Measurements from ENCODE around the gene FAM167B.
"Not testable (repeated sequence)": the region's sequence is repeated elsewhere in the genome, so short reads cannot be mapped to it uniquely, and the experiment has no call there.

The FAM167B gene

DNA sequence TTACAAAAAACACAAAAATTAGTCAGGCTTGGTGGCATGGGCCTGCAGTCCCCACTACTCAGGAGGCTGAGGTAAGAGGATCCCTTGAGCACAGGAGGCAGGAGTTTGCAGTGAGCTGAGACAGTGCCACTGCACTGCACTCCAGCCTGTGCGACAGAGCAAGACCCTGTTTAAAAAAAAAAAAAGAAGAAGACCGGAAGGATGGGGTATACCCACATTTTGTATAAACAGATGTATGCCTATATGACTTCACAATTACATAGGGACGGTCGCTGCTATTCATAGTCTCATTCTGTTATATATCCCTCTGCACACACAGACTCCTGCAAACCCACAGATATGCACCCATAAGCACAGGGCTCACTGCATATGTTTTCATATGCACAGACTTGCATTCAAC is 16.7 kb downstream of the FAM167B start:
- no peak for TF ChIP-seq ZNF274 (IDR thresholded peaks at IDR 0.05; ENCODE audit: low read depth, low read length)
- no peak overlapping the region for H3K4me3 ChIP-seq (ENCODE audit: low read length)

DNA sequence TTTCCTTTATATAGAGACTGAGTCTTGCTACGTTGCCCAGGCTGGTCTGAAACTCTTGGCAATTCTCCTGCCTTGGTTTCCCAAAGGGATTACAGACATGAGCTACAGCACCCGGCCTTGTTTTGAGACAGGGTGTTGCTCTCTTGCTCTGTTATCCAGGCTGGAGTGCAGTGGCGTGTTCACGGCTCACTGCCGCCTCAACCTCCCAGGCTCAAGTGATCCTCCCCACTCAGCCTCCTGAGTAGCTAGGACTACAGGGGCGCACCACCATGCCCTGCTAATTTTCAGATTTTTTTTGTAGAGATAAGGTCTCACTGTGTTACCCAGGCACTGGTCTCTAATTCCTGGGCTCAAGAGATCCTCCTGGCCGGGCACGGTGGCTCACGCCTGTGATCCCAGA is 18.8 kb downstream of the FAM167B start:
- TF ChIP-seq ZNF274 (IDR thresholded peaks at IDR 0.05; ENCODE audit: low read depth, low read length) = no peak

DNA sequence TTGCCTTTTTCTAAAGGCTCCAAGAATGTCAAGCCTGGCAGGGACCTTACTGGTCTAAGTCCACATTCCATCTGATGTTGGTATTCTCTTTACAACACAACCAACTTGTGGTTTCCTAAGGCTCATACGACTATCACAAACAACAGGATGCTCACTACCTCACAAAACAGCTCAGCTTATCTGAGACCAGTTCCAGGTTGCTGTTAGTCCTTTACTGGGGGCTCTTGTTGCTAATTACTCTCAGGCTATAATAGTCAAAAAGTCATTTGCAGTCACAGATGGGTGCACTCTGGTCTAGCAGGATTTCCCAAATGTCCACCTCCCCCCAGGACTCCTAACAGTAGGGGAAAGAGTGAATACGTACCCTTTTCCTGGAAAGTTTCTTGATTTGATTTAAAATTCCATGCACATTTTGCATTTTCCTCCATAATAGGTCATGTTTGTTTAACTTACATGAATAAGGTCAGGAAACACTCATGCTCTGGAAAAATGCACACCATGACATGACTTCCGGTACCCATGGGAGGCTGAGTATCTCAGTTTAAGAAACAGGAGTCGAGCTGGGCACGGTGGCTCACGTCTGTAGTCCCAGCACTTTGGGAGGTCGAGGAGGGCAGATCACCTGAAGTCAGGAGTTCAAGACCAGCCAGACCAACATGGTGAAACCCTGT is 20.0 kb downstream of the FAM167B start:
- no peak for TF ChIP-seq ZNF274 (IDR thresholded peaks at IDR 0.05; ENCODE audit: low read depth, low read length)
- H3K4me3 ChIP-seq (ENCODE audit: low read length) = no peak overlapping the region

More for the DNA sequence above, 18.8 kb downstream of the FAM167B start:
- no peak overlapping the region for H3K4me3 ChIP-seq (ENCODE audit: low read length)

DNA sequence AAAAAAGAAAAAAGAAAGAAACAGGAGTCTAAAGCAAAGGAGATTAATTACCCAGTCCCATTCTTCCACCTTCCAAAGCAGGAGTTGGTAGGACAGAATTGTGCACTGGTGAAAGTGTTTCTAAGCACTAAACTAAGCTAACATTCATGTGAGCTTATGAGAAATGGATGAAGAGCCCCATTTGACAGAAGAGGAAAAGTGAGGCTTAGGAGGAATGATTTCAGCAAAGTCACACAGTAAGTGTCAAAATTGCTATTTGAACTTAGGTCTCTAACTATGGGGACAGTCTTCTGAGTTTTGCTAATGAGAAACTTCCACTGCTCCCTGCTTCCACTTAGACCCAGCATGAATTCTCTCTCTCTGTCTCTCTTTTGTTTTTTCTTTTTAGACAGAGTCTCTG is 22.7 kb downstream of the FAM167B start:
- no peak for TF ChIP-seq ZNF274 (IDR thresholded peaks at IDR 0.05; ENCODE audit: low read depth, low read length)

DNA sequence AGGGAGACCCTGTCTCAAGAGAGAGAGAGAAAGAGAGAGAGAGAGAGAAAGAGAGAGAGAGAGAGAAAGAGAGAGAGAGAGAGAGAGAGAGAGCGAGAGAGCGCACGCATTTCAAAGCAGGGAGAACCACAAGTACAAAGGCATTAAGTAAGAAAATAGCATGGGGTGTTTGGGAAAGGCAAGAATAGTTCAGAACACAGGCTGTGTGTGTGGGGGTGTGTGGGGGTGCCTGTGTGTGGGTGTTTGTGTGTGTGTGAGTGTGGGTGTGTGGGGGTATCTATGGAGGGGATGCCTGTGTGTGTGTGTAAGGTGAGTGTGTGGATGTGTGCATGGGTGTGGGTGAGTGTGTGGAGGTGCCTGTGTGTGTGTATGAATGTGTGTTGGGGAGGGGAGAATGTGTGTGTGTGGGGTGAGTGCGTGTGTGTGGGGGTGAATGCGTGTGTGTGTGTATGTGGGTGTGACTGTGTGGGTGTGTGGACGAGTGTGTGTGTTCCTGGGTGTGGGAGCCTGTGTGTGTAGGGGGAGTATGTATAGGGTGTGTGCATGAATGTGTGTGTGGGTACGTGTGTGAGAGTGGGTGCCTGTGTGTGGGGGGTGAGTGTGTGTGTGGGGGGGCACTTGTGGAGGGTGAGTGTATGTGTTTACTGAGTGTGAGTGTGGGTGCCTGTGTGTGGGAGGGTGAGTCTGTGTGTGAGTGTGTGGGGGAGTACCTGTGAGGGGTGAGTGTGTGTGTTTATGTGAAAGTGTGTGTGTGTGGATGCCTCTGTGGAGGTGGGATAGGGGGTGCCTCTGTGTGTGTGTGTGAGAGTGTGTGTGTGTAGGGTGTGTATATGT is 25.8 kb downstream of the FAM167B start:
- TF ChIP-seq ZNF274 (IDR thresholded peaks at IDR 0.05; ENCODE audit: low read depth, low read length) = no peak
- H3K4me3 ChIP-seq (ENCODE audit: low read length) = no peak overlapping the region

More for the DNA sequence above, 22.7 kb downstream of the FAM167B start:
- no peak overlapping the region for H3K4me3 ChIP-seq (ENCODE audit: low read length)

DNA sequence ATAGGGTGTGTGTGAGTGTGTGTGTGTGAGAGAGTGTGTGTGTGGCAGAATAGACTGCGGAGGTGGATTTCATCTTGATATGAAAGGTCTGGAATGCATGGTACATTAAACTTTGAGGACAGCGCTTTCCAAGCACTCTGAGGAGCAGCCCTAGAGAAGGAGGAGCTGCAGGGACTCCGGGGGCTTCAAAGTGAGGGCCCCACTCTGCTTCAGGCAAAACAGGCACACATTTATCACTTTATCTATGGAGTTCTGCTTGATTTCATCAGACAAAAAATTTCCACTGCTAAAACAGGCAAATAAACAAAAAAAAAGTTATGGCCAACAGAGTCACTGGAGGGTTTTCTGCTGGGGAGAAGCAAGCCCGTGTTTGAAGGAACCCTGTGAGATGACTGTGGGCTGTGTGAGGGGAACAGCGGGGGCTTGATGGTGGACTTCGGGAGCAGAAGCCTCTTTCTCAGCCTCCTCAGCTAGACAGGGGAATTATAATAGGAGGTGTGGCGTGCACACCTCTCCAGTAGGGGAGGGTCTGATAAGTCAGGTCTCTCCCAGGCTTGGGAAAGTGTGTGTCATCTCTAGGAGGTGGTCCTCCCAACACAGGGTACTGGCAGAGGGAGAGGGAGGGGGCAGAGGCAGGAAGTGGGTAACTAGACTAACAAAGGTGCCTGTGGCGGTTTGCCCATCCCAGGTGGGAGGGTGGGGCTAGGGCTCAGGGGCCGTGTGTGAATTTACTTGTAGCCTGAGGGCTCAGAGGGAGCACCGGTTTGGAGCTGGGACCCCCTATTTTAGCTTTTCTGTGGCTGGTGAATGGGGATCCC is 26.6 kb downstream of the FAM167B start:
- no peak for TF ChIP-seq ZNF274 (IDR thresholded peaks at IDR 0.05; ENCODE audit: low read depth, low read length)
- H3K4me3 ChIP-seq (ENCODE audit: low read length) = no peak overlapping the region

DNA sequence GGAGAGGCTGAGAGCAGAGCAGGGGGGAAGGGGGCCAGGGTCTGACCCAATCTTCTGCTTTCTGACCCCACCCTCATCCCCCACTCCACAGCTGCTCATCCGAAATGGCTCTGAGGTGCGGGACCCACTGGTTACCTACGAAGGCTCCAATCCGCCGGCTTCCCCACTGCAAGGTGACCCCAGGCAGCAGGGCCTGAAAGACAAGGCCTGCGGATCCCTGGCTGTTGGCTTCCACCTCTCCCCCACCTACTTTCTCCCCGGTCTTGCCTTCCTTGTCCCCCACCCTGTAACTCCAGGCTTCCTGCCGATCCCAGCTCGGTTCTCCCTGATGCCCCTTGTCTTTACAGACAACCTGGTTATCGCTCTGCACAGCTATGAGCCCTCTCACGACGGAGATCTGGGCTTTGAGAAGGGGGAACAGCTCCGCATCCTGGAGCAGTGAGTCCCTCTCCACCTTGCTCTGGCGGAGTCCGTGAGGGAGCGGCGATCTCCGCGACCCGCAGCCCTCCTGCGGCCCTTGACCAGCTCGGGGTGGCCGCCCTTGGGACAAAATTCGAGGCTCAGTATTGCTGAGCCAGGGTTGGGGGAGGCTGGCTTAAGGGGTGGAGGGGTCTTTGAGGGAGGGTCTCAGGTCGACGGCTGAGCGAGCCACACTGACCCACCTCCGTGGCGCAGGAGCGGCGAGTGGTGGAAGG is 27.8 kb downstream of the FAM167B start:
- no peak for TF ChIP-seq ZNF274 (IDR thresholded peaks at IDR 0.05; ENCODE audit: low read depth, low read length)
- no peak overlapping the region for H3K4me3 ChIP-seq (ENCODE audit: low read length)

DNA sequence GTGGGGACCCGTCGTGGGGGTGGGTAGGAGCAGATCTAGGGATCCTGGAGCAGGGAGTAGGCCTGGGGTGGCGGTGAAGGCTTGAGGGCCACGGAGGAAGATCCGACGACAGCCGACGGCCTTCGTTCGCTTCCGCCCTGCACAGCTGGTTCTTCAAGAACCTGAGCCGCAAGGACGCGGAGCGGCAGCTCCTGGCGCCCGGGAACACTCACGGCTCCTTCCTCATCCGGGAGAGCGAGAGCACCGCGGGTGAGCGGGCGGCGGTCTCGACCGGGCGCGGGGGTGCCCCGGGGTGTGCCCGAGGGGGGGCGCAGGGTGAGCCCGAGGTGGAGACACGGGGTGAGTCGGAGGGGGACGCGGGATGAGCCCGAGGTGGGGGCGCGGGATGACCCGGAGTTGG is 28.4 kb downstream of the FAM167B start:
- TF ChIP-seq ZNF274 (IDR thresholded peaks at IDR 0.05; ENCODE audit: low read depth, low read length) = no peak
- H3K4me3 ChIP-seq (ENCODE audit: low read length) = no peak overlapping the region

DNA sequence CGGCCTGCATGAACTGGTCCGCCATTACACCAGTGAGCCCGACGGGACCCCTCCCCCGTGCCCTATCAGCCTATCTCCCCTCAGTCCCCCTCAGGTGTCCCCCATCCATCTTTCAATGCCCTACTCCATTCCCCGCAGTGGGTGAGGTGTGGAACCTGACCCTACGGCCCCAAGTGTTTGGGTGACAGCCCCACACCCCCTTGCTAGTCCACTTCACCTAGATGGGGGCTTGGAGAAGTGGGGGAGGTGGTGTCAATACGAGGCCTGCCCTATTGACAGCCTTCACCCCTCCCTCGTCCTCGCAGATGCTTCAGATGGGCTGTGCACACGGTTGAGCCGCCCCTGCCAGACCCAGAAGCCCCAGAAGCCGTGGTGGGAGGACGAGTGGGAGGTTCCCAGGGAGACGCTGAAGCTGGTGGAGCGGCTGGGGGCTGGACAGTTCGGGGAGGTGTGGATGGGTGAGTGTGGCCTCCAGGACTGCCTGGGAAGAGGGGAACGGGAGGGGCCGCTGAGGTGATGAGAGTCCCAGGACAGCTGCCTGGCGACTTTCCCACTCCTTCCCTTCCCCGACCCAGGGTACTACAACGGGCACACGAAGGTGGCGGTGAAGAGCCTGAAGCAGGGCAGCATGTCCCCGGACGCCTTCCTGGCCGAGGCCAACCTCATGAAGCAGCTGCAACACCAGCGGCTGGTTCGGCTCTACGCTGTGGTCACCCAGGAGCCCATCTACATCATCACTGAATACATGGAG is 29.2 kb downstream of the FAM167B start:
- no peak for TF ChIP-seq ZNF274 (IDR thresholded peaks at IDR 0.05; ENCODE audit: low read depth, low read length)

DNA sequence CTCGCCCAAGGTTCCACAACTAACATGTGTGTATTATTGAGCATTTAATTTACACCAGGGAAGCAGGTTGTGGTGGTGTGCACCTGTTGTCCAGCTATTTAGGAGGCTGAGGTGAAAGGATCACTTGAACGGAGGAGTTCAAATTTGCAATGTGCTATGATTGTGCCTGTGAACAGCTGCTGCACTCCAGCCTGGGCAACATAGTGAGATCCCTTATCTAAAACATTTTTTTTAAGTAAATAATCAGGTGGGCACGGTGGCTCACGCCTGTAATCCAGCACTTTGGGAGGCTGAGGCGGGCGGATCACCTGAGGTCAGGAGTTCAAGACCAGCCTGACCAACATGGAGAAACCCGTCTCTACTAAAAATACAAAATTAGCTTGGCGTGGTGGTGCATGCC is 37.8 kb downstream of the FAM167B start:
- not testable (repeated sequence) for H3K4me3 ChIP-seq (ENCODE audit: low read length)

More for the DNA sequence above, 29.2 kb downstream of the FAM167B start:
- H3K4me3 ChIP-seq (ENCODE audit: low read length) = no peak overlapping the region

DNA sequence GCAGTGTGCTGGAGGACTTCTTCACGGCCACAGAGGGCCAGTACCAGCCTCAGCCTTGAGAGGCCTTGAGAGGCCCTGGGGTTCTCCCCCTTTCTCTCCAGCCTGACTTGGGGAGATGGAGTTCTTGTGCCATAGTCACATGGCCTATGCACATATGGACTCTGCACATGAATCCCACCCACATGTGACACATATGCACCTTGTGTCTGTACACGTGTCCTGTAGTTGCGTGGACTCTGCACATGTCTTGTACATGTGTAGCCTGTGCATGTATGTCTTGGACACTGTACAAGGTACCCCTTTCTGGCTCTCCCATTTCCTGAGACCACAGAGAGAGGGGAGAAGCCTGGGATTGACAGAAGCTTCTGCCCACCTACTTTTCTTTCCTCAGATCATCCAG is 38.6 kb downstream of the FAM167B start:
- no peak for TF ChIP-seq ZNF274 (IDR thresholded peaks at IDR 0.05; ENCODE audit: low read depth, low read length)

DNA sequence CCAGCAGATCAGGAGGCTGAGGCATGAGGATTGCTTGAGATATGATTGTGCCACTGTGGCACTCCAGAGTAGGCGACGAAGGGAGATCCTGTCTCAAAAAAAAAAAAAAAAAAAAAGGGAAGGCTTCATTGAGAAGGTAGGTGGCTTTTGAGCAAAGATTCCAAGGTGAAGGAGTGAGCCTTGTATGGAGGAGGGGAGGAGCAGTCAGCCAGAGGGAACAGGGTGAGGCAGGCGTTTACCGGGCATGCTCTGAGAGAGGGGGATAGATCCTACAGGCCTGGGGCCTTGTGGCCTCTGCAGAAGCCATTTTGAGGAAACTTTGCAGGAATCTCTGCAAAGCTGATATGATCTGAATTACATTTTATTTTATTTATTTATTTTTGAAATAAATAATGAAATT is 39.7 kb downstream of the FAM167B start:
- no peak overlapping the region for H3K4me3 ChIP-seq (ENCODE audit: low read length)
- TF ChIP-seq ZNF274 (IDR thresholded peaks at IDR 0.05; ENCODE audit: low read depth, low read length) = no peak

More for the DNA sequence above, 38.6 kb downstream of the FAM167B start:
- H3K4me3 ChIP-seq (ENCODE audit: low read length) = no peak overlapping the region

DNA sequence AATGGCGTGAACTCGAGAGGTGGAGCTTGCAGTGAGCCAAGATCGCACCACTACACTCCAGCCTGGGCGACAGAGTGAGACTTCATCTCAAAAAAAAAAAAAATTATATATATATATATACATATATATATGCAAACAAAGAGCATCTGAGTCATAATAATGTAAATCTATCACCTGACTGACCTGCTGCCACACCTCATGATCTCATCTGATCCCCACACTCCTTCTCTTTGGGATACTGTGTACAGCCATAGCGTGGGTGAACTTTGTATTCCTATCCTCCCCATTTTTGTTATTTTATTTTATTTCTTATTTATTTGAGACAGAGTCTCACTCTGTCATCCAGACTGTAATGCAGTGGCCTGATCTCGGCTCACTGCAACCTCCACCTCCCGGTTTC is 42.2 kb downstream of the FAM167B start:
- H3K4me3 ChIP-seq (ENCODE audit: low read length) = no peak overlapping the region
- no peak for TF ChIP-seq ZNF274 (IDR thresholded peaks at IDR 0.05; ENCODE audit: low read depth, low read length)

Measured in GM08714 (cell line).